HepG2 (cell line): ENCODE results near the gene SHISAL1. TPM values are rescaled to one million over a fixed set of nuclear protein-coding genes. Genes with fewer than 3 reads are reported as not detected.

Source experiments
- ATAC-seq: fragments of 200-7000 bp; cut with Tn5 transposase; 3 replicates; pipeline ENCODE4 v1.9.1; 2020; ENCODE audit warnings: mild to moderate bottlenecking, moderate library complexity
- BruUV-seq: library from RNA; stranded (reverse); fragments of 400-500 nt; replicated peaks from 2 replicates; lab custom pipeline; 2021; lab: Mats Ljungman, UMichigan
- CTCF ChIA-PET: fragments of 300-600 bp; formaldehyde crosslinking; extraction: SDS; loops from one replicate; lab custom pipeline; 2021; ENCODE audit warnings: low total read pairs, inconsistent platforms, low intra/inter-chr PET ratio; lab: Yijun Ruan, JAX
- POLR2A ChIA-PET: fragments of 350-600 bp; sonication (Branson Sonifier 250); formaldehyde crosslinking; loops from one replicate; lab custom pipeline; 2020; ENCODE audit warnings: antibody characterized with exemption, inconsistent platforms; lab: Yijun Ruan, JAX
- DNase-seq: peaks from one replicate; pipeline ENCODE4 v3.0.0-alpha.2; 2015; ENCODE audit warnings: low spot score
- FAIRE-seq: peaks from 3 replicates; lab custom pipeline; 2011; peaks lifted over from hg19 to GRCh38; lab: Jason Lieb, UNC
- H2AFZ ChIP-seq: one replicate; pipeline ENCODE4 v1.6.1; 2011; ENCODE audit warnings: low read length, inconsistent platforms
- H3K27ac ChIP-seq: fragments of 300-600 bp; 3 replicates; pipeline ENCODE4 v1.8.0; 2011; ENCODE audit warnings: mixed run types, mild to moderate bottlenecking, mixed read lengths, low read length, inconsistent platforms; ENCODE audit not compliant: insufficient read depth; ENCODE audit errors: extremely low read length
- H3K27me3 ChIP-seq, 2 experiments: fragments of 200-600 bp in 1 of 2; 2 replicates in 1 of 2; 3 replicates in 1 of 2; pipeline versions ENCODE4 v1.6.0 to v1.8.0; 2011; ENCODE audit warnings: low read length in 2 of 2, mild to moderate bottlenecking in 2 of 2, moderate library complexity in 2 of 2, inconsistent platforms in 1 of 2; ENCODE audit not compliant: insufficient read depth in 2 of 2, control insufficient read depth in 1 of 2
- H3K36me3 ChIP-seq, 2 experiments: fragments of 200-600 bp in 1 of 2; replicated peaks in 1 of 2; 2 replicates in 1 of 2; 3 replicates in 1 of 2; pipeline versions ENCODE4 v1.5.1 to v1.8.0; 2011; ENCODE audit warnings: low read length in 2 of 2, inconsistent platforms in 1 of 2; ENCODE audit not compliant: insufficient read depth in 2 of 2, control insufficient read depth in 1 of 2
- H3K4me1 ChIP-seq: 2 replicates; pipeline ENCODE4 v1.5.1; 2012; ENCODE audit warnings: low read length, inconsistent platforms; ENCODE audit not compliant: insufficient read depth
- H3K4me2 ChIP-seq: 2 replicates; pipeline ENCODE4 v1.6.0; 2011; ENCODE audit warnings: low read depth, low read length, inconsistent platforms
- H3K4me3 ChIP-seq, 3 experiments: fragments of 200-600 bp in 1 of 3; sonication (generic), shearing (Covaris generic) in 1 of 3; replicated peaks in 1 of 3; 2 replicates each; pipeline ENCODE4 v1.5.1; 2011 to 2016; ENCODE audit warnings: low read length in 3 of 3, inconsistent platforms in 2 of 3, low read depth in 2 of 3, mild to moderate bottlenecking in 2 of 3, control low read depth in 1 of 3, mixed read lengths in 1 of 3; ENCODE audit not compliant: insufficient read depth in 1 of 3
- H3K79me2 ChIP-seq: one replicate; pipeline ENCODE4 v1.6.1; 2011; ENCODE audit warnings: low read length, inconsistent platforms; ENCODE audit not compliant: insufficient read depth
- H3K9ac ChIP-seq: 2 replicates; pipeline ENCODE4 v1.6.0; 2011; ENCODE audit warnings: mild to moderate bottlenecking, low read depth, low read length, inconsistent platforms; ENCODE audit not compliant: insufficient read depth
- H3K9me3 ChIP-seq: 2 replicates; pipeline ENCODE4 v1.5.1; 2012; ENCODE audit warnings: mild to moderate bottlenecking, low read length
- H4K20me1 ChIP-seq: 2 replicates; pipeline ENCODE4 v1.6.0; 2011; ENCODE audit warnings: inconsistent platforms, mild to moderate bottlenecking, low read length, moderate library complexity; ENCODE audit not compliant: insufficient read depth
- KAT8 ChIP-seq: IDR thresholded peaks from 2 replicates; pipeline ENCODE4 v1.6.1; 2016; ENCODE audit warnings: missing genetic modification reagents, missing compliant biosample characterization
- NFAT5 ChIP-seq: sonication (generic); formaldehyde crosslinking; IDR thresholded peaks from 2 replicates; pipeline ENCODE4 v1.4.0; 2020; ENCODE audit warnings: missing genetic modification reagents
- NFYB ChIP-seq: sonication (generic); formaldehyde crosslinking; IDR thresholded peaks from 2 replicates; pipeline ENCODE4 v1.4.0; 2020; ENCODE audit warnings: missing genetic modification reagents
- TRIM22 ChIP-seq: fragments of 450-650 bp; IDR thresholded peaks from 2 replicates; pipeline ENCODE4 v1.6.1; 2017
- ZBTB7B ChIP-seq: sonication (generic); formaldehyde crosslinking; IDR thresholded peaks from 2 replicates; pipeline ENCODE4 v1.4.0; 2020; ENCODE audit warnings: missing genetic modification reagents
- ZNF512 ChIP-seq: sonication (generic); formaldehyde crosslinking; IDR thresholded peaks from 2 replicates; pipeline ENCODE4 v1.4.0; 2020; ENCODE audit warnings: mild to moderate bottlenecking, missing genetic modification reagents
- ZNF768 ChIP-seq: sonication (generic); formaldehyde crosslinking; IDR thresholded peaks from 2 replicates; pipeline ENCODE4 v1.4.0; 2020; ENCODE audit warnings: missing genetic modification reagents
- WGBS: methylation state at CpG from one replicate; pipeline ENCODE4 v1.1.6; 2017; ENCODE audit warnings: low lambda C conversion rate; 5-methylcytosine and 5-hydroxymethylcytosine counted together
- in situ Hi-C: cut with HindIII; loops from 2 replicates; pipeline ENCODE4 v1.10.0; 2017; ENCODE audit warnings: low pct_unique_long_range_greater_than_20kb; ENCODE audit not compliant: extremely low pct_ligation_motif_present
- intact Hi-C: fragments of 100-400 bp; cut with micrococcal nuclease; formaldehyde crosslinking; loops from one replicate; pipeline ENCODE4 v1.10.0; 2022; ENCODE audit not compliant: unreplicated experiment
- polyA plus RNA-seq, 8 experiments: library from polyadenylated mRNA; depleted of rRNA in 3 of 8; stranded (reverse) in 7 of 8; unstranded in 1 of 8; fragments of >200 nt; fragmentation: Illumina TruSeq in 4 of 8; extraction: Trizol in 4 of 8; gene quantifications; 2 replicates each; pipeline versions ENCODE4 v1.2.1 to v1.2.3, GENCODE V29; 2011 to 2016; ENCODE audit warnings: low read depth in 4 of 8, missing spikeins in 1 of 8, mixed read lengths in 1 of 8; ENCODE audit not compliant: insufficient read depth in 1 of 8
- total RNA-seq, 5 experiments: library from RNA; depleted of rRNA; stranded (reverse); fragments of >200 nt; fragmentation: Illumina TruSeq; extraction: Trizol; gene quantifications; 2 replicates each; pipeline ENCODE4 v1.2.3, GENCODE V29; 2016; ENCODE audit warnings: low read depth in 1 of 5
- TF ChIP-seq, protein P1 (sequence below): sonication (generic); formaldehyde crosslinking; IDR thresholded peaks from 2 replicates; pipeline ENCODE4 v1.5.0; 2020; ENCODE audit warnings: missing genetic modification reagents

Gene SHISAL1
- total and polyA plus RNA-seq, 2 of the 13 experiments (the other 11 are each of a cell fraction or from before 2014, with no cell fraction given), result not detected

- intact Hi-C loops, result no loop called here
- Histone ChIP-seq H3K4me1 (no peaks in the 10 kb centered on the region), H3K27me3 (peaks cover 5 to 21% of the 10 kb centered on the region in 2 experiments), H3K9ac (no peak overlapping the region), H3K79me2 (no peaks in the 10 kb centered on the region), H3K4me2 (no peak overlapping the region), H2AFZ (no peak overlapping the region), H3K36me3 (no peaks in the 10 kb centered on the region), H3K9me3 (no peaks in the 10 kb centered on the region), H4K20me1 (no peaks in the 10 kb centered on the region), H3K27ac (no peak overlapping the region), H3K4me3 (no peak overlapping the region)
- no peak for DNase-seq
- WGBS, result 43% methylated on average over 2 of the region's 2 CpGs
- POLR2A ChIA-PET, result no interaction called here
- CTCF ChIA-PET, result no interaction called here
- in situ Hi-C loops, result no loop called here
- no peak for ATAC-seq
- BruUV-seq, result no TSS peak
- TF ChIP-seq NFAT5 (no peak), ZNF768 (CRISPR knock-in tag) (peak; percentile 79)
- FAIRE-seq, result no peak
These were observed 115.5 kb downstream of the SHISAL1 start for GRCh38 chr22:44197271-44197670.

- Histone ChIP-seq H3K9ac (no peak overlapping the region), H3K27me3 (peaks cover 4 to 16% of the 10 kb centered on the region in 2 experiments), H3K27ac (no peak overlapping the region), H3K79me2 (no peaks in the 10 kb centered on the region), H3K4me2 (no peak overlapping the region), H4K20me1 (no peaks in the 10 kb centered on the region), H3K9me3 (no peaks in the 10 kb centered on the region), H3K36me3 (no peaks in the 10 kb centered on the region), H3K4me1 (no peaks in the 10 kb centered on the region), H3K4me3 (no peak overlapping the region), H2AFZ (no peak overlapping the region)
- ChIA-PET POLR2A (no interaction called here), CTCF (no interaction called here)
- in situ Hi-C loops (no loop called here), intact Hi-C loops (no loop called here)
- ATAC-seq, result no peak
- no peak for DNase-seq
- WGBS, result 12% methylated on average over 8 of the region's 10 CpGs
- no TSS peak for BruUV-seq
- FAIRE-seq, result no peak
- TF ChIP-seq TRIM22 (no peak), NFYB (no peak), ZNF512 (no peak), ZBTB7B (no peak), KAT8 (CRISPR knock-in tag) (no peak)
- TF ChIP-seq, protein P1, sequence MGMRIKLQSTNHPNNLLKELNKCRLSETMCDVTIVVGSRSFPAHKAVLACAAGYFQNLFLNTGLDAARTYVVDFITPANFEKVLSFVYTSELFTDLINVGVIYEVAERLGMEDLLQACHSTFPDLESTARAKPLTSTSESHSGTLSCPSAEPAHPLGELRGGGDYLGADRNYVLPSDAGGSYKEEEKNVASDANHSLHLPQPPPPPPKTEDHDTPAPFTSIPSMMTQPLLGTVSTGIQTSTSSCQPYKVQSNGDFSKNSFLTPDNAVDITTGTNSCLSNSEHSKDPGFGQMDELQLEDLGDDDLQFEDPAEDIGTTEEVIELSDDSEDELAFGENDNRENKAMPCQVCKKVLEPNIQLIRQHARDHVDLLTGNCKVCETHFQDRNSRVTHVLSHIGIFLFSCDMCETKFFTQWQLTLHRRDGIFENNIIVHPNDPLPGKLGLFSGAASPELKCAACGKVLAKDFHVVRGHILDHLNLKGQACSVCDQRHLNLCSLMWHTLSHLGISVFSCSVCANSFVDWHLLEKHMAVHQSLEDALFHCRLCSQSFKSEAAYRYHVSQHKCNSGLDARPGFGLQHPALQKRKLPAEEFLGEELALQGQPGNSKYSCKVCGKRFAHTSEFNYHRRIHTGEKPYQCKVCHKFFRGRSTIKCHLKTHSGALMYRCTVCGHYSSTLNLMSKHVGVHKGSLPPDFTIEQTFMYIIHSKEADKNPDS (CRISPR knock-in tag), result no peak
These were observed 116.0 kb downstream of the SHISAL1 start for GRCh38 chr22:44196731-44197131.
